Endothelial cell (in vitro differentiated cells): Measurements from ENCODE around the gene CTDSPL2. TPM values are rescaled to one million over a fixed set of nuclear protein-coding genes. Genes with fewer than 3 reads are reported as not detected.
"Not testable (repeated sequence)": the region's sequence is repeated elsewhere in the genome, so short reads cannot be mapped to it uniquely, and the experiment has no call there.

Source experiments
- DNase-seq: peaks from one replicate; pipeline ENCODE4 v3.0.0; 2021; ENCODE audit warnings: low spot score
- H3K27ac Mint-ChIP-seq: one replicate; pipeline ENCODE4 v1.8.0; 2021; ENCODE audit warnings: mixed read lengths, inconsistent platforms; ENCODE audit not compliant: unreplicated experiment
- H3K27me3 Mint-ChIP-seq: one replicate; pipeline ENCODE4 v1.8.0; 2021; ENCODE audit warnings: mild to moderate bottlenecking, moderate library complexity, mixed read lengths, inconsistent platforms; ENCODE audit not compliant: unreplicated experiment
- H3K36me3 Mint-ChIP-seq: one replicate; pipeline ENCODE4 v1.8.0; 2021; ENCODE audit warnings: mild to moderate bottlenecking, low read depth, mixed read lengths, inconsistent platforms; ENCODE audit not compliant: unreplicated experiment
- H3K4me1 Mint-ChIP-seq: one replicate; pipeline ENCODE4 v1.8.0; 2021; ENCODE audit warnings: mild to moderate bottlenecking, mixed read lengths, inconsistent platforms; ENCODE audit not compliant: unreplicated experiment
- H3K4me3 Mint-ChIP-seq: one replicate; pipeline ENCODE4 v1.8.0; 2021; ENCODE audit warnings: mild to moderate bottlenecking, mixed read lengths, inconsistent platforms; ENCODE audit not compliant: unreplicated experiment
- H3K9me3 Mint-ChIP-seq: one replicate; pipeline ENCODE4 v1.8.0; 2021; ENCODE audit warnings: mixed read lengths, inconsistent platforms; ENCODE audit not compliant: unreplicated experiment
- total RNA-seq: library from RNA; stranded (reverse); fragmentation: NEBNext Ultra II Directional; extraction: Animal tissue kit (Norgen Biotek cat#: 25700); gene quantifications from one replicate; pipeline ENCODE4 v1.2.1, GENCODE V29; 2021; ENCODE audit not compliant: unreplicated experiment
- TF ChIP-seq, protein P1 (sequence below): fragments of 200-600 bp; sonication (generic); IDR thresholded peaks from one replicate; pipeline ENCODE4 v1.5.0; 2021; ENCODE audit warnings: antibody characterized with exemption; ENCODE audit not compliant: unreplicated experiment

CTDSPL2 gene
- total RNA-seq, 1 donor from 2014 or later: 40.9 TPM

- no peak overlapping the region for H3K27ac Mint-ChIP-seq
- peaks cover 4% of the 10 kb centered on the region for H3K9me3 Mint-ChIP-seq
- TF ChIP-seq, protein P1, sequence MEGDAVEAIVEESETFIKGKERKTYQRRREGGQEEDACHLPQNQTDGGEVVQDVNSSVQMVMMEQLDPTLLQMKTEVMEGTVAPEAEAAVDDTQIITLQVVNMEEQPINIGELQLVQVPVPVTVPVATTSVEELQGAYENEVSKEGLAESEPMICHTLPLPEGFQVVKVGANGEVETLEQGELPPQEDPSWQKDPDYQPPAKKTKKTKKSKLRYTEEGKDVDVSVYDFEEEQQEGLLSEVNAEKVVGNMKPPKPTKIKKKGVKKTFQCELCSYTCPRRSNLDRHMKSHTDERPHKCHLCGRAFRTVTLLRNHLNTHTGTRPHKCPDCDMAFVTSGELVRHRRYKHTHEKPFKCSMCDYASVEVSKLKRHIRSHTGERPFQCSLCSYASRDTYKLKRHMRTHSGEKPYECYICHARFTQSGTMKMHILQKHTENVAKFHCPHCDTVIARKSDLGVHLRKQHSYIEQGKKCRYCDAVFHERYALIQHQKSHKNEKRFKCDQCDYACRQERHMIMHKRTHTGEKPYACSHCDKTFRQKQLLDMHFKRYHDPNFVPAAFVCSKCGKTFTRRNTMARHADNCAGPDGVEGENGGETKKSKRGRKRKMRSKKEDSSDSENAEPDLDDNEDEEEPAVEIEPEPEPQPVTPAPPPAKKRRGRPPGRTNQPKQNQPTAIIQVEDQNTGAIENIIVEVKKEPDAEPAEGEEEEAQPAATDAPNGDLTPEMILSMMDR: no peak
- H3K4me1 Mint-ChIP-seq: peaks cover 15% of the 10 kb centered on the region
- no peak overlapping the region for H3K4me3 Mint-ChIP-seq
- no peak for DNase-seq
- no peaks in the 10 kb centered on the region for H3K36me3 Mint-ChIP-seq
- no peaks in the 10 kb centered on the region for H3K27me3 Mint-ChIP-seq
Observed at GRCh38 chr15:44438402-44438801, 11.0 kb downstream of the CTDSPL2 start.

DNA sequence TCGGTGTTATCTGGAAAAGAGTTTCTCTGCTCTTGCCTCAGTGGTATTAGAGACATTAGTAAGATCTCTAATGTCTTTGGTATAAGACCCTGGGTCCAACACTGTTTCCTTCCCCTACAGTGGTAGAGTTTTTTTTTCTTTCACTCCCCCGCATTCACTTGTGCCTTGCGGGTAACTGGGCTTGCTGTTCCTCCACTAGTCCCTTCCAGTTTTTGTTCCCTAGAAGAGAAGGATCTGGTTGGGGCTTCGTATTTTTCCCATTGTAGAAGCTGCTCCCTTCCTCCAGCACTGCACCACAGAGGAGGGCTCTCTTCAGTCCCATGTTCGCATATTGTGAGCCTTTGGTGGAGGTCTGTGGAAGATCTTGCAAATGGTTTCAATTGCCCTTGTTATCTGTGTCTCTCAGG is 13.7 kb downstream of the CTDSPL2 start:
- H3K36me3 Mint-ChIP-seq: no peaks in the 10 kb centered on the region
- H3K27me3 Mint-ChIP-seq: no peaks in the 10 kb centered on the region
- DNase-seq: no peak
- H3K4me1 Mint-ChIP-seq: peaks cover 15% of the 10 kb centered on the region
- H3K4me3 Mint-ChIP-seq: no peak overlapping the region
- H3K27ac Mint-ChIP-seq: peak overlapping the region; percentile 23
- TF ChIP-seq, protein P1: no peak
- peaks cover 4% of the 10 kb centered on the region for H3K9me3 Mint-ChIP-seq

DNA sequence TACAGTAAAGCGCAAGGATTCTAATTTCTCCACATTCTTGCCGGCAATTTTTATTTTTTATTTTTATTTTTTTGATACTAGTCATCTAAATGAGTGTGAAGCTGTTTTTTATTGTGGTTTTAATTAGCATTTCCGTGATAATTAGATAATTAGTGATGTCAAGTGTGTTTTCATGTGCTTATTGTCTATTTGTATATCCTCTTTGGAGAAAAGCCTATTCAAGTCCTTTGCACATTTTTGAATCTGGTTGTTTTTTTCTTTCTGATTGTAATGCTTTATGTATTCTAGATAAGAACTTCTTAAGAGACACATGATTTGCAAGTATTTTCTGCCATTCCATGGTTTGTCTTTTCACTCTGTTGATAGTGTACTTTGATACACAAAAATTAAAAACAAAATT is 16.1 kb downstream of the CTDSPL2 start:
- no peaks in the 10 kb centered on the region for H3K9me3 Mint-ChIP-seq
- H3K27ac Mint-ChIP-seq: no peak overlapping the region
- no peak for DNase-seq
- TF ChIP-seq, protein P1: no peak
- no peak overlapping the region for H3K4me3 Mint-ChIP-seq
- peaks cover 15% of the 10 kb centered on the region for H3K4me1 Mint-ChIP-seq
- H3K27me3 Mint-ChIP-seq: peaks cover 2% of the 10 kb centered on the region
- peaks cover 3% of the 10 kb centered on the region for H3K36me3 Mint-ChIP-seq

- H3K4me3 Mint-ChIP-seq: no peak overlapping the region
- H3K4me1 Mint-ChIP-seq: no peaks in the 10 kb centered on the region
- no peak for DNase-seq
- peaks cover 8% of the 10 kb centered on the region for H3K36me3 Mint-ChIP-seq
- TF ChIP-seq, protein P1: no peak
- H3K27ac Mint-ChIP-seq: no peak overlapping the region
- H3K9me3 Mint-ChIP-seq: no peaks in the 10 kb centered on the region
- H3K27me3 Mint-ChIP-seq: peaks cover 2% of the 10 kb centered on the region
Observed at GRCh38 chr15:44447772-44448376, 20.4 kb downstream of the CTDSPL2 start.

DNA sequence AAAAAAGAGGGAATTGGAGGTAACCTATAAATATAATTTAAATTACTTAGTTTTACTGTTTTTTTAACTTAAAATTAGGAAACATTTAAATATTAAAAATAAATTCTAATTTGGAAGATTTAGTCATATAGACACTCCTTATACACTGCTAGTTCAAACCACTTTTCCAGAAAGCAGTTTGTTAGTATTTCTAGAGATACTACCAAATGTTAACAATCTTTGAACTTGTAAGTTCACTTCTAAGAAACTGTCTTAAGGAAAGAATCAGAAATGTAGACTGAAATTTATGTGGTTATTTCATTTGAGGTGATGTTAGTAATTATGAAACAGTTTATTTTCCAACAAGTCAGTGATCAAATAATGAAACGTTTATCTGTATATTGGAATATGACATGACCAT is 22.7 kb downstream of the CTDSPL2 start:
- DNase-seq: no peak
- Mint-ChIP-seq H3K4me3 (no peak overlapping the region), H3K27me3 (peaks cover 2% of the 10 kb centered on the region), H3K4me1 (no peaks in the 10 kb centered on the region), H3K27ac (no peak overlapping the region), H3K36me3 (peaks cover 12% of the 10 kb centered on the region), H3K9me3 (no peaks in the 10 kb centered on the region)
- TF ChIP-seq, protein P1: no peak

GRCh38 chr15:44453578-44454283 is 26.3 kb downstream of the CTDSPL2 start:
- not testable (repeated sequence) for DNase-seq, H3K4me3 Mint-ChIP-seq, H3K36me3 Mint-ChIP-seq, H3K4me1 Mint-ChIP-seq, H3K27ac Mint-ChIP-seq, H3K9me3 Mint-ChIP-seq, H3K27me3 Mint-ChIP-seq
